ENCODE results near the gene ANKHD1. TPM values are rescaled to one million over a fixed set of nuclear protein-coding genes. Genes with fewer than 3 reads are reported as not detected.
A peak's percentile ranks its signal among the peaks of the same experiment; 100 is the strongest.
"Not testable (repeated sequence)": the region's sequence is repeated elsewhere in the genome, so short reads cannot be mapped to it uniquely, and the experiment has no call there.

Gene ANKHD1
- total RNA-seq, 1 experiment from 2014 or later, result 67.5 TPM

DNA sequence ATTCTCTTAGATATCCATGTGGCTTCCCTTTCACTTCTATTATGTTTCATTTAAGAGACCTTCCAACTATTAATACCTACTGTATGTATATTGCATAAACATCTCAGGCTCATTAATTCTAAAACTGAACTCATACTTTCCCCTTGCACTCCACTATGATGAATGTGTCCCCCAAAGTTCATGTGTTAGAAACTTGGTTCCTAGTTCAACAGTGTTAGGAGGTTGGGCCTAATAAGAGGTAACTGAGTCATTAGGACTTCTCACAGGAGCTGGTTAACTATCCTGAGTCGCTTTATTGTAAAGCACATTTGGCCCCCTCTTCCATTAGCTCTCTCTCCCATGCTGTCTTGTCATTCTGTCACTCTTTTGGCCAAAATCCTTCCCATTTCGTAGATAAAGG lies 22.0 kb downstream of the ANKHD1 start:
- no peak for DNase-seq (ENCODE audit: low read depth)

DNA sequence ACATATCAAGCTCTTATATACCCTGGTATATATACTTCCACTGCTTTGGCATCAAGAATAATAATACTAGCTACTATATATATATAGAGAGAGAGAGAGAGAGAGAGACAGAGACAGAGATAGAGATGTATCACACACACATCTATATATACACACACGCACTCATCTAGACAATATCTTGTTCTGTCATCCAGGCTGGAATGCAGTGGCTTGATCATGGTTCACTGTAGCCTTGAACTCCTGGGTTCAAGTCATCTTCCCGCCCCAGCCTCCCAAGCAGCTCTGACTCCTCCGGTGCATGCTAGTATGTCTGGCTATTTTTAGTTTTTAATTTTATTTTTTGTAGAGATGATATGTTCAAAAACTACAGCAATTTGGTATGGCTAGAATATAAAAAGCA lies 22.5 kb downstream of the ANKHD1 start:
- no peak for DNase-seq (ENCODE audit: low read depth)

DNA sequence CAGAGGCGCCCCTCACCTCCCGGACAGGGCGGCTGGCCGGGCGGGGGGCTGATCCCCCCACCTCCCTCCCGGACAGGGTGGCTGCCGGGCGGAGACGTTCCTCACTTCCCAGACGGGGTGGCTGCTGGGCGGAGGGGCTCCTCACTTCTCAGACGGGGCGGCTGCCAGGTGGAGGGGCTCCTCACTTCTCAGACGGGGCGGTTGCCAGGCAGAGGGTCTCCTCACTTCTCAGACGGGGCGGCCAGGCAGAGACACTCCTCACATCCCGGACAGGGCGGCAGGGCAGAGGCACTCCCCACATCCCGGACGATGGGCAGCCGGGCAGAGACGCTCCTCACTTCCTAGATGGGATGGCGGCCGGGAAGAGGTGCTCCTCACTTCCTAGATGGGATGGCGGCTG lies 26.1 kb downstream of the ANKHD1 start:
- not testable (repeated sequence) for DNase-seq (ENCODE audit: low read depth)

DNA sequence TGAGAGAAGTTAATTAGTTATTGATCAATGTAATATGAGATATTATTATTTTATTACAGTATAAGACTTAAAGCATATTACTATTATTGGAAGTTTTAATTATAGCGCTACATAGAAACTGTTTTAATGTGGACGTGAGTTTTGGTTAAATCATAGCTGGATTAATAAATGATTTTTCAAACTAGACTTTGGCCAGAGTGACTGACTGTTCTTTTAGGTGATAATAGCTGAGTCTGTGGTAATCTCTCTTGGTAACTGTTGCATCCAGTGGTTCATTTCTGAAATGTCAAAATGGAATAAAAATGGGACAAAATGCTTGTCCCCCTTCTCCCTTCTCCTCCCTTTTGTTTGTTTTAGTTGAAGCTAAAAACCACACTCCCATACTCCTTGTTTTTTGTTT lies 28.1 kb downstream of the ANKHD1 start:
- no peak for DNase-seq (ENCODE audit: low read depth)

DNA sequence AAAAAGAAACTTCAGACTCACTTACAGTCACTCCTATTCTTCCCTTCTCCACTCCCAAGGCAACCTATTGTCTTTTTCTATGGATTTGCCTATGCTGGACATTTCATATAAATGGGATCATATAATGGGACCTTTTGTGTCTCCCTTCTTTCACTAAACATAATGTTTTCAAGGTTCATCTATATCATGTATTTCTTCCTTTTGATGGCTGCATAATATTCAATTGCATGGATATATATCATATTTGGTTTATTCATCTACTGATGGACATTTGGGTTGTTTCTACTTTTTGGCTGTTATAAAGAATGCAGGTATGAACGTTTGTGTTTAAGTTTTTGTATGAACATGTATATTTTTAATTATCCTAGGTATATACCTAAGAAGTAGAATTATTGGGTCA lies 30.6 kb downstream of the ANKHD1 start:
- no peak for DNase-seq (ENCODE audit: low read depth)

DNA sequence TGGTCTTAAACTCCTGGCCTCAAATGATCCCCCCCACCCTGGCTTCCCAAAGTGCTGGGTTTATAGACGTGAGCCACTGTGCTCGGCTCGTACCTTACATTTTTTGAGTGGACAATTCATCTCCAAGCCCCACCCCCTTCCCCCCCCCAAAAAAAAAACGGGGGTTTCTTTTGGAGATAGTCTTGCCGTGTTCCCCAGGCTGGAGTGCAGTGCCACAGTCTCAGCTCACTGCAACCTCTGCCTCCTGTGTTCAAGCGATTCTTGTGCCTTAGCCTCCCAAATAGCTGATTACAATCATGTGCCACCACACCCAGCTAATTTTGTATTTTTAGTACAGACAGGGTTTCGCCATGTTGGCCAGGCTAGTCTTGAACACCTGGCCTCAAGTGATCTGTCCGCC lies 31.3 kb downstream of the ANKHD1 start:
- DNase-seq (ENCODE audit: low read depth), result no peak

DNA sequence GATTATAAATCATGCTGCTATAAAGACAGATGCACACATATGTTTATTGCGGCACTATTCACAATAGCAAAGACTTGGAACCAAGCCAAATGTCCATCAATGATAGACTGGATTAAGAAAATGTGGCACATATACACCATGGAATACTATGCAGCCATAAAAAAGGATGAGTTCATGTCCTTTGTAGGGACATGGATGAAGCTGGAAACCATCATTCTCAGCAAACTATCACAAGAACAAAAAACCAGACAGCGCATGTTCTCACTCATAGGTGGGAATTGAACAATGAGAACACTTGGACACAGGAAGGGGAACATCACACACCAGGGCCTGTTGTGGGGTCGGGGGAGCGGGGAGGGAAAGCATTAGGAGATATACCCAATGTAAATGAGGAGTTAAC lies 55.7 kb downstream of the ANKHD1 start:
- not testable (repeated sequence) for DNase-seq (ENCODE audit: low read depth)

DNA sequence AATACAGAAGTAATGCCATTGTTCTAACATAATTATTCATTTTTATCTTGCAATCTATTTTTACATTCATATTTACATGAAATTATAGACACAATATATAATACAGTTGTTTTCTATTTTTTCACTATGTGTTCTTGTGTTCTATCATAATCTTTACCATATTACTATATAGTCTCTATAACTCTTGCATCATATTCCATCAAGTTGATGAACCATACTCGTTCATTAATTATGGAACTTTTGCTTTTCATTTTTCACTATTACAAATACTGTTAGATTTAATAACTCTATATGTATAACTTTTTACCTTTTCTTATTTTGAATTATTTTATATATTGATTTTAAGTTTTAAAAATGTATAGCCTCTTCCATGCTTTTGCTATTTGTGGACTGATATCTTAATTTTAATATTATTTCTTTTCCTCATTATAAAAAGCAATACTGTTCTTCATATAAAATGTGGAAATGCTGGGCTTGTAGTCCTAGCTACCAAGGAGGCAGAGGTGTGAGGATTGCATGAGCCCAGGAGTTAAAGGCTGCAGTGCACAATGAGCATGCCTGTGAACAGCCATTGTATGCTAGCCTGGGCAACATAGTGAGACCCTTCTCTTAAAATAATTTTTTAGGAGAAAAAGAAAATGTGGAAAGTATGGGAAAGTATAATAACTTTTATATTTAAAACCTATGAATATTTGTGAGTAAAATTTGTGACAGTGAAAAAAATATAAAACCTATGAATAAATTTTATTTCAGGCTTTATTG lies 65.5 kb downstream of the ANKHD1 start:
- DNase-seq (ENCODE audit: low read depth), result no peak

DNA sequence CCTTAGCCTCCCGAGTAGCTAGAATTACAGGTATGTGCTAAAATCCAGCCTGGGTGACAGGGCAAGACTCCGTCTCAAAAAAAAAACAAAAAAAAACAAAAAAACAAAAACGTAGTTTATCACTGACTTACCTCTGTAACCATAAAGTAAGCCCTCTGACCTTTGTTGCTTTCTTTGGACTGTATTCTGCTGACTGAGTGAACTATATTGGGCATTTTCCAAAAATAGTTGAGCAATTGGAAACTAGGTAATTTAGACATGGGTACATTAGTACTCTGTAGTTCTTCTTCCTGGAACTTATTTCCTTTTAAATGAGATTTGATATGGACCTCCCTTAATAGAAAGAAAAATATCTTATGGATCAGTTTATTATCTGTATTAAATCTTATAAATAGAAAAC lies 66.6 kb downstream of the ANKHD1 start:
- no peak for DNase-seq (ENCODE audit: low read depth)

DNA sequence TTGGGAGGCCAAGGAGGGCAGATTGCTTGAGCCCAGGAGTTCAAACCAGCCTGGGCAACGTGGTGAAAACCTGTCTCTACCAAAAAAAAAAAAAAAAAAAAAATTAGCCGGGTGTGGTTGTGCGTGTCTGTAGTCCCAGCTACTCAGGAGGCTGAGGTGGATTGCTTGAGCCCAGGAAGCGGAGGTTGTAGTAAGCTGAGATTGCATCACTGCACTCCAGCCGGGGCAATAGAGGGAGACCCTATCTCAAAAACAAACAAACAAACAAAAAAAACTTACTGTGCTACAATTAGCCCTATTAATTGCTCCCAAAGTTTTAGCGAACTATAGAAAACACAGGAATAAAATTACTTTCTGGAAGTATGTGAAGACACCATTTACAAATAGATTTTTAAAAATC lies 67.6 kb downstream of the ANKHD1 start:
- DNase-seq (ENCODE audit: low read depth), result no peak

DNA sequence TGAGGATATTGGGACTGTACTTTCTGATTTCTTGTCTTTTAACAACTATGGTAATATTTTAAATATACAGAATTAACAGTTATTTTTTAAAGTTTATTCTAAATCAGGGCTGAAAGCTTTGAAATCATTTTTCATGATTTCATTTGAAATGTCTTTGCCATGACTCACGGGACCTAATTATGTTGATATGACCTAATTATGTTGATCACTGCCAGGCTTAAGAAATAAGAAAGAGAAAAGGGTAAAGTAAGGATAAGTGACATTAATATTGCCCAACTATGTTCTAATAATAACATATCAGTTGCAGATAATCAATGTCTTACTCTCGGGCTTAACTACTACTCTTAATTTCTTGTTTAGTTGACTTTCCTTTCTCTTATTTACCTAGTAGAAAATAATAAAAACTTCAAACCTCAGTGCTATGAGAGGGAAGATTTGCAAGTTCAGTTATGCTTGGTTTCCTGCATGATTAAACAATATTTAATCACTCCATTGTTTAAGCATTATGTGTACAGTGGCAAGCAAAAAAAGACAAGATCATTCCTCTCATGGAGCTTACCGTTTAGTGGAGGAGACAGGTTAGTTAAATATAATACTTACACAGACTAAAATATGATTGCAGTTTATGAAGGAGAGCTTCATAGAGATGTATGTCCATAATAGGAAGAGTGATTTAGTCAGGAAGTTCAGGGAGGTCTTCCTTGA lies 78.8 kb downstream of the ANKHD1 start:
- no peak for DNase-seq (ENCODE audit: low read depth)

DNA sequence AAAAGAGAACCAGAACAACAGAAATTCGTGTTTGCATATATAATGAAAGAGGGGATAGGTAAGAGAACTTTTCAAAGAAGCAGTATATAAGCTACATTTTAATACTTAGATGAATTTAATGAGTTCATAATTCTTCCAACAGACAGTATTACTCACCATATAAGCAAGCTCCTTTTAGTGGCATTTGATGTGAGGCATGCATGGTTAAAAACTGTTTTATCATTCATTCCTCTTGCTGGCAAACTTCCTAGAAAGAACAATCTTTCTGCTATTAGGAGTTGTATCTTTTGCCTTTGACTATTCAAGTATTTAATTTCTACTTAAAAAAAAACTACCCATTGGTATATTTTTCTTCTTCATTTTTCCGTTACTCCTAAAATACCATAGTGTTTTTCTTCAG lies 80.1 kb downstream of the ANKHD1 start:
- no peak for DNase-seq (ENCODE audit: low read depth)

DNA sequence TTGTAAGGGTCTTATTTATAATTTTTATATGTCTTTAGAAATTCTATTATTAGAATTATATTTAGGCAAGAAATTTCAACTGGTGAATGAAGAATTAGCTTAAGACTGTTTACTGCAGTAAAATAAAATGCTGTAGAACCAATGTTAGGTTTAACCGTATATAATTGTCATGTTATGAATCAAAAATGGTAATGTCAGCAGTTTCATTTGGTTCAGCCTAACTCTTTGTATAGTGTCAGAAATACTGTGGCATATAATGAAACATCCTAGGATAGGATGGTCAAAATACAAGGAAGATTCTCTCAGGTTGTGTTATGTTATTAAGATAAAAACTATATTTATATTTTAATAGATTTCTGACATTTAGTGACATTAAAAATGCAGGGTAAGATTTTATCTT lies 81.4 kb downstream of the ANKHD1 start:
- no peak for DNase-seq (ENCODE audit: low read depth)

DNA sequence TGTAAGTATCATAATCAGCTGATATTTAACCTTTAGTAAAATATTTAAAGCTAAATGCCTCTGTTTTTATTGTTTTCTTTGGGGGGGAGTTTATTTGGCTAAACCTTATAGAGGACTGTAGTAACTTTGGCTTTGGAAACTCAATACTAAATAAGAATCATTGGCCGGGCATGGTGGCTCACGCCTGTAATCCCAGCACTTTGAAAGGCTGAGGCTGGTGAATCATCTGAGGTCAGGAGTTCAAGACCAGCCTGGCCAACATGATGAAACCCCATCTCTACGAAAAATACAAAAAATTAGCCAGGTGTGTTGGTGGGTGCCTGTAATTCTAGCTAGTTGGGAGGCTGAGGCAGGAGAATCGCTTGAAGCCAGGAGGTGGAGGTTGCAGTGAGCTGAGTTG lies 86.5 kb downstream of the ANKHD1 start:
- not testable (repeated sequence) for DNase-seq (ENCODE audit: low read depth)

DNA sequence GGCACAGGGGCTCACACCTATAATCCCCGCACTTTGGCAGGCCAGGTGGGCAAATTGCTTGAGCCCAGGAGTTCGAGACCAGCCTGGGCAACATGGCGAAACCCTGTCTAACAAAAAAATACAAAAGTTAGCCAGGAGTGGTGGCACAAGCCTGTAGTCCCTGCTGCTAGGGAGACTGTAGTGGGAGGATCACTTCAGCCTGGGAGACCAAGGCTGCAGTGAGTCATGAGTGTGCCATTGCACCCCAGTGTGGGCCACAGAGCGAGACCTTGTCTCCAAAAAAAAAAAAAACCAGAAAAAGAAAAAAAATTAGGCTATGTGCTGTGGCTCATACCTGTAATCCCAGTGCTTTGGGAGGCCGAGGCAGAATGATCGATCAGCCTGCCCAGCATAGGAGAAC lies 87.3 kb downstream of the ANKHD1 start:
- peak; percentile 6 for DNase-seq (ENCODE audit: low read depth)

DNA sequence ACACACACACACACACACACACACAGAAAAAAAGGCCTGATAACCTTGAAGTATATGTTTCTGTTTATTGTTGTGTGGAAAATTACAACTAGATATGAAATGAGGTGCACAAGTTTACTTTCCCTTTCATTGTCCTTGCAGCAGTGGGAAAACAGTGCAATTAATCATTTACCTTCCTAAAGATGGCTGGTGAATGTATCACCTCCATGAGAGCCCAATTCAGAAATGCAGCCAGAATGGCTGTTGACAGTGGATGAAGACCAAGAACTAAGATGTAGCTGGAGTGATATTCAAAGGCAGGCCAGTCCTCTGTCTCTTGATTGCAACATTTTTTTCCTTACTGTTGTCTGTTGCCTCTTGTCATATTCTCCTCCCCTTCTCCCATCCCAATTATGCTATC lies 96.3 kb downstream of the ANKHD1 start:
- no peak for DNase-seq (ENCODE audit: low read depth)

DNA sequence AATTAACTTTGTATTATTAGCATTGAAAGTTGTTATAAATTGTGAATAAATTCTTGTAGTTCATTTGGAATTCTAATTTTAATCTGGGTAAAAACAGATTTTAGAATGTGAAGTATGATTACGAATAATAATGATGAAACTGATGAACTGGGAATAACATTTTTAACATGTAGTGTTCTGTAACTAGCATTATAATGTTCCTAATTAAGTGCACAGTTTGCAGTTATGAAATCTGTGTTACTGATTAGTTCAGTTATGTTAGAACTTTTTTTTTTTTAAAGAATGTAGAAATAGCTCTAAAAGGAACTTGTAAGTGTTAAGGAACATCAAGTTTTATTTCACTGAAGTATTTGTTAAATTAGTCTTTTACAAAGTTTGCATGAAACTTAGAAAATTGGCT lies 97.0 kb downstream of the ANKHD1 start:
- DNase-seq (ENCODE audit: low read depth), result no peak

DNA sequence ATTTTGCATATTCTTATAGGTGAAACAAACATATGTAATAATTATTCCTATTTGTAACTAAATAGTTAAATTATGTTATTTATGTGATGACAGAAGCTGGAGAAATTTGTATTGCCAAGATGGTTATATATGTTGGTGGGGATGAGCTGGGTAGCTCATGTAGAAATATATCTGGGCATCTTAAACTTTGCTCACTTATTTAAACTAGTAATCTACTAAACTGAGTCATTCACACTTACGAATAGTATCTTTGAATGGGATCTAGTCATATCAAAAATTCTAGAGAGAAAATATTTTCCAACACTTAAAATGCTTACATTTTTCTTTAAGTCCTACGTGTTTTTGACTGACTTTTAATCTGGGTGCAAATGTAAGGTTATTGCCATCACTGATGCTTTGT lies 101.2 kb downstream of the ANKHD1 start:
- DNase-seq (ENCODE audit: low read depth), result no peak

DNA sequence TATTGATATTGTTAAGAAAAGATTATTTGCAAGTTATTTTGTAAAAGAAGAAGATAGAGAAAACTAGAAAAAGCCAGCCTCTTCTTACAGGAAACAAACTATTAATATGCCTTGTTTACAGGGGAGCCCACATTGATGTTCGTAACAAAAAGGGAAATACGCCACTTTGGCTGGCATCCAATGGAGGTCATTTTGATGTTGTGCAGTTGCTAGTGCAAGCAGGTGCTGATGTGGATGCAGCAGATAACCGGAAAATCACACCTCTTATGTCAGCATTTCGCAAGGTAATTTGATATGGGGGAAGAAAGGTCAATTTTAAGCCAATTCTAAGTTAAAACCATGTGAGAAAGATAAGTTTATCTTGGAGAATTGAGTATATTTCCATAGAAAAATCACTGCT lies 108.3 kb downstream of the ANKHD1 start:
- DNase-seq (ENCODE audit: low read depth), result no peak

DNA sequence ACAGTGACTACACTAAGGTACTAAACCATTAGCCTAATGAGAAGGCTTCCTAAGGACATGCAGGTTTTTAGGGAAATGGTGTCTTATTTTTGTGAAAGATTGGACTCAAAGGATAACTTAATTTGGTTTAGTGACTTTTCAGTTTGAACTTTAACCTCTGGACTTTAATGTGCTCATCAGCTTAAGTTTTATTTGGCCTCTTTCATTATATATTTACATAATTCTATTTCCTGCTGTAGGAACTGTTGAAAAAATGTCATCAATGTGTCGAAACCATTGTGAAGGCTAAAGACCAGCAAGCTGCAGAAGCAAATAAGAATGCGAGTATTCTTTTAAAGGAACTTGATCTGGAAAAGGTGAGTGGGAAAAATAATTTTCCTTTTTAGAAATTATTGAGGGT lies 111.5 kb downstream of the ANKHD1 start:
- no peak for DNase-seq (ENCODE audit: low read depth)

DNA sequence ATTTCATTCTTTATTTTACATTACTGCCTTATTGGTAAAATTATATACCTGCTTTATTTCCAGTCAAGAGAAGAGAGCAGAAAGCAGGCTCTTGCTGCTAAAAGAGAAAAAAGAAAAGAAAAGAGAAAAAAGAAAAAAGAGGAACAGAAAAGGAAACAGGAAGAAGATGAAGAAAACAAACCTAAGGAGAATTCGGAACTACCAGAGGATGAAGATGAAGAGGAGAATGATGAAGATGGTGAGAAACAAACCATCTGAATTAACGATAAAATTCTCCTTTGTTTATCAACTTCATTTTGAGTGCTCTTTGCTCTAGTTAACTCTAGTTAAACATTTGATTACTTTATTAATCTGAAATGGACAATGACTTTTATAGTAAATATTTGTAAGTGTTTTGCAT lies 122.4 kb downstream of the ANKHD1 start:
- DNase-seq (ENCODE audit: low read depth), result no peak

DNA sequence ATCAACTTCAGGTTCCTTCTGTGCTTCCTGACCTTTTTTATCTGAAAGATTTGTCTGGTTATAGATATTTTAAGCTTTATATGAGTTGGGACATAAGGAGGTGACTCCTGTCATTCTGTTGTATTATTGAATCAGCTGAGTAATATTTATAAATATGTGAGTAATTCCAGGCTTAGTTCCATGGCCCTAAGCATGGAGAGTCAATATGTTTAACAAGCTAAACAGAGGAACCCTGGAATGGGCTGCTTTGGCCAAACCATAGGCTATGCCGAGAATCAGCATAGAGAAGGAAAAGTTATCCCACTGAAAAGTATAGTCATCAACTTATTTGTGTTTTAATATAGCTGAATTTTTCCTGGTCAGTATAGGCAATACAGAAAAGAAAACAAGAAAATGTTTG lies 138.6 kb downstream of the ANKHD1 start:
- no peak for DNase-seq (ENCODE audit: low read depth)

DNA sequence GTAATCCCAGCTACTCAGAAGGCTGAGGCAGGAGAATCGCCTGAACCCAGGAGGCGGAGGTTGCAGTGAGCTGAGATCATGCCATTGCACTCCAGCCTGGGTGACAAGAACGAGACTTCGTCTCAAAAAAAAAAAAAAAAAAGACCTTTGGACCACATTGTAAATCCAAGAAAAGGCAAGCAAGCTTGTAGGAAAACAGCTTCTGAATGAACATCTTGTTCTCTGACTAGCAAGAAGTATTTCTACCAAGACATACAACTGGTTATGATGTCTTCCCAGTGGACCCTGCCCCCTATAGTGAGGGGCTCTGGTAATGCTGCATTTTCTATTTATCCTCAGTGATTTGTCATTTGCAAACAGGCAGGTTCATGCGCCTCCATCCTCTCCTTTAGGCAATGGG lies 141.3 kb downstream of the ANKHD1 start:
- no peak for DNase-seq (ENCODE audit: low read depth)

DNA sequence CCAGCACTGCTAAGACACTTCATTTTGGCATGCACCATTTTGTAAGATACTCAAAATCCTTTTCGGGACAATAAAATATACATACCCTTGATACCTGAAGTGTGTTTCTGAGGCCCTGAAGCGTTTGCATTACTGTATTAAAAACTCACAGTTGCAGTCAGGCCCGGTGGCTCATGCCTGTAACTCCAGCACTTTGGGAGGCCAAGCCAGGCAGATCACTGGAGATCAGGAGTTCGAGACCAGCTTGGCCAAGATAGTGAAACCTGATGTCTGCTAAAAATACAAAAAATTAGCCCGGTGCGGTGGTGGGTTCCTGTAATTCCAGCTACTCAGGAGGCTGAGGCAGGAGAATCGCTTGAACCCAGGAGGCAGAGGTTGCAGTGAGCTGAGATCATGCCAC lies 143.4 kb downstream of the ANKHD1 start:
- DNase-seq (ENCODE audit: low read depth), result no peak
